ENCODE measurements around the gene PLA2G2F. TPM values are rescaled to one million over a fixed set of nuclear protein-coding genes. Genes with fewer than 3 reads are reported as not detected.

Gene PLA2G2F
- total RNA-seq, 8 experiments from 2014 or later: 0.13 to 1.7 (median 0.38) TPM; not detected in 1

DNA sequence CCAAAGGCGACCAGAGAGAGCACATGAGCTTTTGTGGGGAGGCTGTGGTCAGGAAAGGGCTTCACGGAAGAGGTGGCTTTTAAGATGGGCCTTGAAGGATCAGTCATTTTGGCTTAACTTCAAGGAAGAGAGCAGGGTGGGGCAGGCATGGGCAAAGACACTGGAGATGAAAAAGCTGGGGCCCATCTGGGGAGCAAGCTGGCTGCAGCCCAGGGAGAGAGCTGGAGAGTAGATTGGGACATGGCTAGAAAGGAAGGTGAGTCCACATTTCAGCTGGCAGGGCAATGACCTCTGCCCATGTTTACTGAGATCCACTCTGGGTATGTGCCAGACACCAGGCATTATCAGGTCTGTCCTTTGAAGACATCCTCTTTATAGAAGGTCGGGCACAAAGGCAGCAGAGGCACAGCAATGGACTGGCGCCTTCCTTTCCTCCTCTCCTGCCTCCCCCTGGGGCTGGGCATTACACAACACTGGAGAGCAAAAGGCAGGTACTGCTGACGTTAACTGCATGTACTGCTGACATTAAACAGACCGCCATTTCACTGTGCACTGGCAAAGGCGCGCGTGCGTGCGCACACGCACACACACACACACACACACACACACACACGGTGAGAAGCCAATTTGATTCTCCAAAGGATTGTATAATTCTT lies 44.6 kb downstream of the PLA2G2F start:
- Histone ChIP-seq H3K4me1 (replicated peaks in 1 of 2) (peaks cover 13 to 28% of the 10 kb centered on the region in 2 donors), H3K27ac (no peak overlapping the region), H3K4me3 (no peak overlapping the region)
- 50 to 95% (median 74%) methylated on average over 1 to 13 of the region's 13 CpGs; no CpG with 5 or more reads in 4 of the 10 experiments for WGBS, 10 experiments
- ATAC-seq (replicated peaks in 6 of 8): no peak
- in situ Hi-C loops (cut with MboI; ENCODE audit: low pct_unique_long_range_greater_than_20kb in 2 of 9, low sequenced_read_pairs in 9 of 9, unreplicated experiment in 9 of 9): loop anchor here in 1 of 9 experiments (25.0 kb wide), 1 partner anchor 271 kb away; the partner anchor contains the start of gene PLA2G2E

DNA sequence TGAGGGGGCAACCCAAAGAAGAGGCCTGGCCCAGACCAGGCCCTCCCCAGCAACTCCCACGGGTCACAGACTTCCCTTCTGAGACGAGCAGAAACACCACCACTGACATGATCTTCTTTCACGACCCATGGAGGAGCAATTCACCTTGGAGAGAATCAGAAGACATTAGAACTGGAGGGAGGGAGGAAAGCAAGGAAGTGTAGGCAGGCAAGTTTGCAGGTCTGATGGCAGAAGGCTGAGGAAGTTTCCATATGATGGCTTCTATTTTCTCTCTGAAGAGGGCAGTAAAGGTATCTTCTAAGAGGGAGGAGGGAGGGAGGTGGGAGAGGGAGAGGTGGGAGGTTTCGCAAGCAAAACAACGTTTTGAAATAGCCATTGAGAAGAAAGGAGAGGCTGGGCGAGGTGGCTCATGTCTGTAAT lies 45.4 kb downstream of the PLA2G2F start:
- in situ Hi-C loops (cut with MboI; ENCODE audit: low pct_unique_long_range_greater_than_20kb in 2 of 9, low sequenced_read_pairs in 9 of 9, unreplicated experiment in 9 of 9): loop anchor here in 1 of 9 experiments (25.0 kb wide), 1 partner anchor 272 kb away; the partner anchor contains the start of gene PLA2G2E
- 61 to 93% (median 79%) methylated on average over 2 to 6 of the region's 6 CpGs; no CpG with 5 or more reads in 4 of the 10 experiments for WGBS, 10 experiments
- ATAC-seq (replicated peaks in 6 of 8): no peak
- Histone ChIP-seq H3K4me1 (replicated peaks in 1 of 2) (peaks cover 13 to 28% of the 10 kb centered on the region in 2 donors), H3K4me3 (no peak overlapping the region), H3K27ac (no peak overlapping the region)

DNA sequence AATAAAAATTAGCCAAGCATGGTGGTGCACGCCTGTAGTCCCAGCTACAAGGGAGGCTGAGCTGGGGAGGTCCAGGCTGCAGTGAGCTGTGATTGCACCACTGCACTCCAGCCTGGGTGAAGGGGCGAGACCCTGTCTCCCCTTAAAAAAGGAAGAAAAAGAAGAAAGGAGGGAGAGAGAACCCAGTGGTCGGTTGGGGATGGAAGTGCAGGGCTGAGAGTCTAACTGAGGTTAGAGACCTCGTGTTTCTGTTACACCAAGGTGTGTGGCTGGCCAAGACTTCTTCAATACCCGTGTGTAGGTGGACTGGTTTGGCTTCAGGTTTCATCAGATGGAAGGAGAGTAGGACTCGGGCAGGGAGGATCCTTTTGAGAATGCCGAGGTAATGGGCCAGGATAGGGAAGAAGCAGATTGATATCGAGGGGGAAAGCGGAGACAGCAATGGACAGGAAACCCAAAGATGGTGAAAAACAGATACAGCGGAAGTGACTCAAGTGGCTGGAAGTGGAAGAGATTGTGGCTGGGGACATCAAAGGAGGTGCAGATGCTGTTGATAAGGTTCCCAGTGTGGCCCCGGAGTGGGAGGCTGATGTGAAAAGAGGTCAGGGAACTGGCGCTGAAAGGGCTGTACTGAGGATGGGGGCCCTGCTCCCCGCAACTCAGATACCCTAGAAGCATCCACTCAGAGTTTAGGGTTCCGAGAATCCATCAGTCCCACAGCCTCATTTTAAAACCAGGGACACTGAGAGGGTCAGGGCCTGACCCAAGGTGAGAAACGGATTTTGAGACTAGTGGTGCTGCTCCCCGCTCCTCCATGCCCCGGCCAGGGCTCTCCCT lies 46.1 kb downstream of the PLA2G2F start:
- Histone ChIP-seq H3K4me3 (peak overlapping the region in 4 of 5 donors; percentile 32 to 47 (median 40)), H3K4me1 (replicated peaks in 1 of 2) (peaks cover 12 to 27% of the 10 kb centered on the region in 2 donors), H3K27ac (peak overlapping the region in 1 of 2 donors; percentile 27)
- ATAC-seq (replicated peaks in 6 of 8): no peak
- WGBS, 10 experiments: 54 to 100% (median 83%) methylated on average over 2 to 13 of the region's 17 CpGs
- in situ Hi-C loops (cut with MboI; ENCODE audit: low pct_unique_long_range_greater_than_20kb in 2 of 9, low sequenced_read_pairs in 9 of 9, unreplicated experiment in 9 of 9): loop anchor here in 1 of 9 experiments (25.0 kb wide), 1 partner anchor 273 kb away; the partner anchor contains the start of gene PLA2G2E

DNA sequence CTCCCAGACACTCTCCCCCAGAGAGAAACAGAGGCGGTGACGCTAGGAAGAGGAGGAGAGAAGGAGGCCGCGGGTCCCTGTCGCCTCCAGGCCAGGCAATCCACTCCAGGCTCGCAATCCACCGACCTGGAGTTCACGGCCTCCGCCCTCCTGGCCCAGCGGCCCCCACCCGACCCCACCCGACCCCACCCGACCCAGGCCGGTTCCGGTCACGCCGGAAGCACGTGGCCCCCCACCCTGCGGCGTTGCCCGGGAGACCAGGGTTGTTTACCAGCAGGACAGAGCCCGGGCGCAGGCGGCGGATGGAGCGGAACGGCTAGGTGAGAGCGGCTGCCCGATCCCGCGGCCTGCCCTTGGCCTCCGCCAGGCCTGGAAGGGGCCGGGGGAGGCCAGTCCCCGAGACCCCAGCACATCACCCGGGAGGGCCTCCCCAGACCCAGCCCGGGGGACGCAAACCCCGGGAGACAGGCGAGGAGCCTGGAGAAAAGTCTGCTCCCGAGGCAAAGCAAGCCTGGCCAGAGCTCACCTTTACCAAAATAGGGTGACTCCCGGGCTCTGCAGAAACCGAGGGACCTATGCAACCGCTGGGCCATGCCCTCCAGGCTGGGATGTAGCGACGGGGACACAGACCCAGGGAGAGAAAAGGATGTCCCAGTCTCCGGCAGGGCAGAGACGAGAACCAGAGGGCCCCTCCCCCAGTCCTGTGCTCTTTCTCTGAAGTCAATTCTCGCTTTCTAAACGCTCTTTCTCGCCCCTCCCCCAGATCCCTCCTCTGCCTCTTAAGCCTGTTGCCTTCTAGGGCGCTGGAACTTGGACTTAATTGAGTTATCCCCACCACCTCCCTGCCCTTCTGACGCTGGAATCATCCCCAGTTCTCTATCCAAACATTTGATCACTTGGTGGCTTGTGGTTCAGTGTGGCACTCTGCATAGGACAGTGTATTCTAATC lies 47.0 kb downstream of the PLA2G2F start, which contains the start of the genes PLA2G2C and UBXN10:
Gene PLA2G2C, minus strand, starts transcription at position 685 of the 949 bp plus-strand sequence. CDS start 9,155 bp downstream, outside the sequence.
Gene UBXN10, plus strand, starts transcription at position 263 of the 949 bp plus-strand sequence. CDS start 4,466 bp downstream, outside the sequence.
- peak; percentile 77 to 90 (median 87) for ATAC-seq (replicated peaks in 6 of 8)
- in situ Hi-C loops (cut with MboI; ENCODE audit: low pct_unique_long_range_greater_than_20kb in 2 of 9, low sequenced_read_pairs in 9 of 9, unreplicated experiment in 9 of 9): loop anchor here in 1 of 9 experiments (25.0 kb wide), 1 partner anchor 274 kb away; the partner anchor contains the start of gene PLA2G2E
- Histone ChIP-seq H3K4me1 (replicated peaks in 1 of 2) (peaks cover 11 to 20% of the 10 kb centered on the region in 2 donors), H3K27ac (peak within 1 kb of the TSS in 1 of 2 donors; percentile 27), H3K4me3 (peak within 1 kb of the TSS; percentile 26 to 47 (median 38))
- WGBS, 10 experiments: 0 to 9% (median 0%) methylated on average over 1 to 10 of the region's 52 CpGs; no CpG with 5 or more reads in 4 of the 10 experiments

DNA sequence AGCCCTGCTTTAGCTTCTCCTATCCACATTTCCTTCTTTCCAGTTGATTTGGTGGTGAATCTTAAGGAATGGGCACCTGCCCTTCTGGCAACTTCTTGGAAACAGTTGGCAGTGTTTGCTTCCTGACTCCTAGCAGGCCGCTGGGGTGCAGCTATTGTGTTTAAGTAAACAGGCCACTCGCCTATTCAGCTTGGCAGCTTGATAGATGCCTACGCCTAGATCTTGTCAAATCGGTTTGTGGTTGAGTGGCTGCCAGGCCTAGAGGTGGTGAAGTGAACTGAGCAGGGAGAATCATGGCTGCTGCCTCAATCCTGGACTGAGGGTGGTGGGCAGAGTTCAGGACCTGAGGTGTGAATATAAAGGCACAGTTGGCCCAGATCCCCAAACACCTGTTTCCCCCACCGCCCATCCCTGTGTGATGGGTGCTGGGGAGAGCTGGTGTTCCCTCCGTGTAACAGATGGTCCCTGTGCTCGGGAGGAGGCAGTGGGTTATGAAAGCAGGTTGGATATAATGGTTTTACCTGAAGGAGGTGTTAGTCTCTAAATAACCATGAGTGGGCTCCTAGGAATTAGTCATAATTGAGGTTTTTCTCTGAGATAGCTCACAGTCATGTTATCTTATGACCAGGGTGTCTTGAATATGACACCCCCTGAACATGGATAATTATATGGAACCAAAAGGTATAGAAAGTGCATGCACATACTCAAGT lies 48.1 kb downstream of the PLA2G2F start:
- in situ Hi-C loops (cut with MboI; ENCODE audit: low pct_unique_long_range_greater_than_20kb in 2 of 9, low sequenced_read_pairs in 9 of 9, unreplicated experiment in 9 of 9): loop anchor here in 1 of 9 experiments (25.0 kb wide), 1 partner anchor 275 kb away; the partner anchor contains the start of gene PLA2G2E
- H3K27ac ChIP-seq: no peak overlapping the region
- WGBS, 10 experiments: 20 to 73% (median 53%) methylated on average over 1 to 7 of the region's 7 CpGs; no CpG with 5 or more reads in 3 of the 10 experiments
- peak in 1 of 8 experiments; percentile 61 for ATAC-seq (replicated peaks in 6 of 8)
- peaks cover 11 to 20% of the 10 kb centered on the region in 2 donors for H3K4me1 ChIP-seq (replicated peaks in 1 of 2)
- no peak overlapping the region for H3K4me3 ChIP-seq

DNA sequence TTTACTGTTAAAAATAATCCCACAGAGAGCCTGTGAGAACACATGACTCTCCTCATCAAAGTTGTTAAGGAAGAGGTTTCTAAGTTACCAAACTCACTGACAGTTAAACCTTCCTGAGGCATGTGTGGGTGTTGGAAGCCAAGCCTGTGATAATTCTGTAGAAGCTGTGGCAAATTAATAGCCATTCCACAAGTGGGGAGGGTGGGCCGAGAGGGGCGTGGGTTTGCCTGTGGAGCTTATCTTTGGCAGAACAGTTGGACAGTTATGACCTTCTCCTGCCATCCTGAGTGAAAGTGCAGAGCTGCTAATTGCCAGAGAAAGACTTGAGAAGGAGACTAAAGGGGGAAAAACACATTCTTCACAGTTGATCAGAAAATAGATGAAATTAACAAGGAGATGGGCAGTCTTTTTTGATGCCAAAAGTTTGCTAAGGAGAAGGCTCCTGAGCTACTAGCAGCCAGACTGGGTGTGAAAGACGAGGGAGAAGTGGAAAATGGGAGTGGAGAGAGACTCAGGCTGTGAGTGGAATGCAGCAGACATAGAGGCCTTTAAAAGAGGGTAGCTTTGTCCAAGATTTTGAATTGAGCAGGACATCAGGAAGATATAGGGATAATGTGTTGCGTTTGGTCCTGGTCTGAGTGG lies 48.8 kb downstream of the PLA2G2F start:
- WGBS, 10 experiments: 27 to 95% (median 84%) methylated on average over 2 to 4 of the region's 4 CpGs; no CpG with 5 or more reads in 1 of the 10 experiments
- in situ Hi-C loops (cut with MboI; ENCODE audit: low pct_unique_long_range_greater_than_20kb in 2 of 9, low sequenced_read_pairs in 9 of 9, unreplicated experiment in 9 of 9): loop anchor here in 1 of 9 experiments (25.0 kb wide), 1 partner anchor 276 kb away; the partner anchor contains the start of gene PLA2G2E
- no peak overlapping the region for H3K4me3 ChIP-seq

DNA sequence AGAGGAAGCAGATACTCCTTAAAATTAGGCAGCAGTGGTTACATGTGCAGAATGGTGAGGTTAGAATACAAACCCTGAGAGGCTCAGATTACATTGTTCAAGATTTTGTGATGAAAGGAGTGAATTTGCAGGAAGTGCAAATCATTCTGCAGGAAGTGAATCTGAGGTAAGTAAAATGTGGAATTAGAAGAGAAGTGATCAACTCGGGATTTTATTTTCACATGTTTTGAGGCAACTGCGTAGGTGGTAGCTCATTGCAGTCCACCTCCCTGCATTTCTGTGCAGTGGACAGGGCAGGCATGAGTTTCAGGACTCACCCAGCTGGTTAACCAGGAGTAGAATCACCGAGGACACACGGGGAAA lies 49.3 kb downstream of the PLA2G2F start:
- no peak overlapping the region for H3K4me3 ChIP-seq
- no peak overlapping the region for H3K27ac ChIP-seq
- 17 to 87% (median 60%) methylated on average over 1 to 4 of the region's 4 CpGs; no CpG with 5 or more reads in 2 of the 10 experiments for WGBS, 10 experiments
- ATAC-seq (replicated peaks in 6 of 8): no peak
- in situ Hi-C loops (cut with MboI; ENCODE audit: low pct_unique_long_range_greater_than_20kb in 2 of 9, low sequenced_read_pairs in 9 of 9, unreplicated experiment in 9 of 9): loop anchor here in 1 of 9 experiments (25.0 kb wide), 1 partner anchor 276 kb away; the partner anchor contains the start of gene PLA2G2E
- H3K4me1 ChIP-seq (replicated peaks in 1 of 2): peaks cover 11 to 20% of the 10 kb centered on the region in 2 donors

More for the DNA sequence above, 48.8 kb downstream of the PLA2G2F start:
- peak in 1 of 8 experiments; percentile 3 for ATAC-seq (replicated peaks in 6 of 8)
- Histone ChIP-seq H3K27ac (no peak overlapping the region), H3K4me1 (replicated peaks in 1 of 2) (peaks cover 11 to 20% of the 10 kb centered on the region in 2 donors)

DNA sequence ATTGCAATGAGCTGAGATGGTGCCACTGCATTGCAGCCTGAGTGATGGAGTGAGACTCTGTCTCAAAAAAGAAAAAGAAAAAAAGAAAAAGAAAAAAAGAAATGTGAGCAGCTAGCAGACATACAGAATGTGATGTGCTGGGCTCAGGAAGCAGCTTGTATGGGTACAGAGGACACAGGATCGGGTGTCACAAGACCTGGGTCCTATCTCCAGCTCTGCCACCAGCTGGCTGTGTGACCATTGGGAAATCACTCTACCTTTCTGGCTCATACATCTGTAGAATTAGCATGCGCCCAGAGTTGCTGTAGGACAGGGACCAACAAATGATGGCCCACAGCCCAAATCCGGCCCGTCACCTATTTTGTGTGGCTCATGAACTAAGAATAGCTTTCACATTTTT lies 50.5 kb downstream of the PLA2G2F start:
- 60 to 100% (median 95%) methylated on average over 1 to 4 of the region's 4 CpGs for WGBS, 10 experiments
- Histone ChIP-seq H3K4me3 (no peak overlapping the region), H3K4me1 (replicated peaks in 1 of 2) (peaks cover 11 to 20% of the 10 kb centered on the region in 2 donors), H3K27ac (no peak overlapping the region)
- in situ Hi-C loops (cut with MboI; ENCODE audit: low pct_unique_long_range_greater_than_20kb in 2 of 9, low sequenced_read_pairs in 9 of 9, unreplicated experiment in 9 of 9): loop anchor here in 1 of 9 experiments (25.0 kb wide), 1 partner anchor 277 kb away; the partner anchor contains the start of gene PLA2G2E
- ATAC-seq (replicated peaks in 6 of 8): no peak

DNA sequence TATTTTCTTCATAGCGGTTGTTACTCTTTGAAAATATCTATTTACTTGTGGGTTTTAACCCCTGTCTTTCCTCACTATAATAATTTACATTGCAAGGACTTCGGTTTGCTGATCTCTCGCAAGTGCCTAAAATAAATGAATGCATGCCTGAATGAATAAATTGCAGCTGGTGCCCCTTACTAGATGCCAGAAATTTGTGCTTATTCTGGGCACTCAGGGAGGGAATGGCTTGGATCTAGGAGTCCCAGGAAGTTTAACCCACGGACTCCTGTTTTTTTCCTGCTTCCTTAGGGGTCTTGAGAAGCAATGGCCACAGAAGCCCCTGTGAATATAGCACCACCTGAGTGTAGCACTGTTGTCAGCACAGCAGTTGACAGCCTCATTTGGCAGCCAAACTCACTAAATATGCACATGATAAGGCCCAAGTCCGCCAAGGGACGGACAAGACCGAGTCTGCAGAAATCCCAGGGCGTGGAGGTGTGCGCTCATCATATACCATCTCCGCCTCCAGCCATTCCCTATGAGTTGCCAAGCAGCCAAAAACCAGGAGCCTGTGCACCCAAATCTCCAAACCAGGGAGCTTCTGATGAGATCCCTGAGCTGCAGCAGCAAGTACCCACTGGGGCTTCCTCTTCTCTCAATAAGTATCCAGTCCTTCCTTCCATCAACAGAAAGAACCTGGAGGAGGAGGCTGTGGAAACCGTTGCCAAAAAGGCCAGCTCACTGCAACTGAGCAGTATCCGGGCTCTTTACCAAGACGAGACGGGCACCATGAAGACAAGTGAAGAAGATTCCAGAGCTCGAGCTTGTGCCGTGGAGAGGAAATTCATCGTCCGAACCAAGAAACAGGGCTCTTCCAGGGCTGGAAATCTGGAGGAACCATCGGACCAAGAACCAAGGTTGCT lies 51.4 kb downstream of the PLA2G2F start:
- peak in 3 of 8 experiments; percentile 14 to 67 (median 25) for ATAC-seq (replicated peaks in 6 of 8)
- Histone ChIP-seq H3K4me1 (replicated peaks in 1 of 2) (peaks cover 10 to 18% of the 10 kb centered on the region in 2 donors), H3K27ac (no peak overlapping the region), H3K4me3 (no peak overlapping the region)
- in situ Hi-C loops (cut with MboI; ENCODE audit: low pct_unique_long_range_greater_than_20kb in 2 of 9, low sequenced_read_pairs in 9 of 9, unreplicated experiment in 9 of 9): loop anchor here in 1 of 9 experiments (25.0 kb wide), 1 partner anchor 278 kb away; the partner anchor contains the start of gene PLA2G2E
- WGBS, 10 experiments: 10 to 100% (median 86%) methylated on average over 1 to 19 of the region's 19 CpGs

DNA sequence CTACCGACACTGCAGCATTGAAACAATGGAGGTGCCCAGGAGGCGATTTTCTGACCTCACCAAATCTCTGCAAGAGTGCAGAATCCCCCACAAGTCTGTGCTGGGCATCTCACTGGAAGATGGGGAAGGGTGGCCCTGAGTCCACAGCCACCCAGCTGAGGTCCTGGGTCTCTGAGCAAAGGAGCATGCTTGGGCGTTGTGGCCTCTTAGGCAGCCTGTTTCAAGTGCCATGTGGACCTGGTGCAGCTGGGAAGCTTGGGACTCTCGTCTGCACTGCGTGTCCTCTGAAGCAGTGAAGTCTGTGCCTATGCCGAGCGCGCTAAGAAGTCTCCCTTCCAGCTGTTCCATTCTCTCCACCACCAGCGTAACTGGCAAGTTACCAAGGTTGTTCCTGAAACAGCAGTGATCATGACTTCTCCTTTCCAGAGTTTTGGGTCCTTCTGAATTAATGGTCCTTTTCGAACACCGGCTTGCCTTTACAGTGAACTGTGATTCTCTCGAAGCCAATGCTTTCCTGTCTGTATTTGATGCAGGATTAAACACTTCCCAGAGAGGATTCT lies 52.2 kb downstream of the PLA2G2F start:
- H3K4me1 ChIP-seq (replicated peaks in 1 of 2): peaks cover 6 to 11% of the 10 kb centered on the region in 2 donors
- H3K4me3 ChIP-seq: no peak overlapping the region
- in situ Hi-C loops (cut with MboI; ENCODE audit: low pct_unique_long_range_greater_than_20kb in 2 of 9, low sequenced_read_pairs in 9 of 9, unreplicated experiment in 9 of 9): loop anchor here in 1 of 9 experiments (25.0 kb wide), 1 partner anchor 279 kb away; the partner anchor contains the start of gene PLA2G2E
- ATAC-seq (replicated peaks in 6 of 8): no peak
- WGBS, 10 experiments: 50 to 100% (median 80%) methylated on average over 1 to 12 of the region's 12 CpGs; no CpG with 5 or more reads in 2 of the 10 experiments
- no peak overlapping the region for H3K27ac ChIP-seq
